ENCODE measurements around the gene GPR3.

- TF ChIP-seq CTCF (IDR thresholded peaks at IDR 0.05) (no peak), EP300 (IDR thresholded peaks at IDR 0.05) (no peak)
Observed at GRCh38 chr1:27350663-27351540, 41.5 kb upstream of the GPR3 start.
